Upper lobe of right lung (tissue), 1 donor: ENCODE data around the gene CYP4V2. TPM values are rescaled to one million over a fixed set of nuclear protein-coding genes. Genes with fewer than 3 reads are reported as not detected.

Experiments
- ATAC-seq: fragments of 200-7000 bp; cut with Tn5 transposase; one replicate; pipeline ENCODE4 v1.9.1; 2020; ENCODE audit warnings: mild to moderate bottlenecking, moderate library complexity
- DNase-seq: peaks from one replicate; pipeline ENCODE4 v3.0.0-alpha.2; 2020
- H3K27ac ChIP-seq: fragments of 200-600 bp; one replicate; pipeline ENCODE4 v1.8.0; 2022
- H3K27me3 ChIP-seq: fragments of 200-600 bp; one replicate; pipeline ENCODE4 v1.8.0; 2022; ENCODE audit warnings: mild to moderate bottlenecking
- H3K36me3 ChIP-seq: fragments of 200-600 bp; one replicate; pipeline ENCODE4 v1.8.0; 2022
- H3K4me1 ChIP-seq: fragments of 200-600 bp; one replicate; pipeline ENCODE4 v1.8.0; 2022
- H3K4me3 ChIP-seq: fragments of 200-600 bp; one replicate; pipeline ENCODE4 v1.8.0; 2022; ENCODE audit warnings: mild to moderate bottlenecking
- H3K9me3 ChIP-seq: fragments of 200-600 bp; one replicate; pipeline ENCODE4 v1.8.0; 2022
- intact Hi-C: fragments of 100-400 bp; cut with DNase I; formaldehyde crosslinking; loops from one replicate; pipeline ENCODE4 v1.11.0; 2022
- total RNA-seq: library from RNA; stranded (reverse); fragmentation: NEBNext Ultra II Directional; extraction: Animal tissue kit (Norgen Biotek cat#: 25700); gene quantifications from one replicate; pipeline ENCODE4 v1.2.1, GENCODE V29; 2021
- TF ChIP-seq, protein P1 (sequence below): fragments of 200-600 bp; IDR thresholded peaks from one replicate; pipeline ENCODE4 v1.8.0; 2022; ENCODE audit warnings: antibody characterized with exemption
- donor health status: DM: no; HTN: yes; CAD: no; lungs with severe emphysema.

Gene CYP4V2
- total RNA-seq, 1 donor from 2014 or later, result 35.4 TPM

GRCh38 chr4:186189656-186190055 is 1.7 kb upstream of the CYP4V2 start:
- intact Hi-C loops, result no loop called here
- no peak overlapping the region for H3K4me3 ChIP-seq

DNA sequence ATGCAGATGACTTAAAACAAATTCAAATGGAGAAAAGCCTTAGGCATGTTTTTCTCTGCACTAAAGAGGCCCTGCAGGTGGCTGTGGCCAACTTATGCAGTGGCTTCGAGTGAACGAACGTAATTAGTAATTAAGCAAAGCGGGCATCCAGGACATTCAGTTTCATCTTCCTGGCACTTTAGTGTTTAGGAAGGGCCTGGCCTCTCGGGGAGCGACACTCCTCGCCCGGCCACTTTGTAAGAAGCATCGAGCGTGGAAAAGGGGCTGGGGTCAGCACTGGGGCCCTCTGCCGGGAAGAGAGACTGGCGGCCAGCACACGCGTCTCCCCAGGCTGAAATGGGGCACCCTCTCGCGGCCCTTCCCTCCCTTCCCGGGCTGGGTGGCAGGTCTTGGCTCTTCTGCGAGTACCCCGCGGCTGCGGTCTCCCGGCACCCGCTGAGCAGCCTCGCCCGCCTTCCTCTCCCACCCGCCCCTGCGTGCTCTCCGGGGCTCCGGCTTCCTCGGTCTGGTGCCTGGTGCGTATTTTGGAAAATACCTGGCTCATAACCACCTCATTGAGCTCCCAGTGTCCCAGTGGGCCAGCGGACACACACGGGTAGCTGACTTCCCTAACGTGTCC is 677 bp upstream of the CYP4V2 start:
- Histone ChIP-seq H3K36me3 (no peaks in the 10 kb centered on the region), H3K9me3 (no peaks in the 10 kb centered on the region), H3K27ac (peak overlapping the region; percentile 98), H3K27me3 (no peaks in the 10 kb centered on the region), H3K4me3 (peak overlapping the region; percentile 88), H3K4me1 (peaks cover 17% of the 10 kb centered on the region)
- DNase-seq (peak; percentile 81), ATAC-seq (peak; percentile 61)
- TF ChIP-seq, protein P1, sequence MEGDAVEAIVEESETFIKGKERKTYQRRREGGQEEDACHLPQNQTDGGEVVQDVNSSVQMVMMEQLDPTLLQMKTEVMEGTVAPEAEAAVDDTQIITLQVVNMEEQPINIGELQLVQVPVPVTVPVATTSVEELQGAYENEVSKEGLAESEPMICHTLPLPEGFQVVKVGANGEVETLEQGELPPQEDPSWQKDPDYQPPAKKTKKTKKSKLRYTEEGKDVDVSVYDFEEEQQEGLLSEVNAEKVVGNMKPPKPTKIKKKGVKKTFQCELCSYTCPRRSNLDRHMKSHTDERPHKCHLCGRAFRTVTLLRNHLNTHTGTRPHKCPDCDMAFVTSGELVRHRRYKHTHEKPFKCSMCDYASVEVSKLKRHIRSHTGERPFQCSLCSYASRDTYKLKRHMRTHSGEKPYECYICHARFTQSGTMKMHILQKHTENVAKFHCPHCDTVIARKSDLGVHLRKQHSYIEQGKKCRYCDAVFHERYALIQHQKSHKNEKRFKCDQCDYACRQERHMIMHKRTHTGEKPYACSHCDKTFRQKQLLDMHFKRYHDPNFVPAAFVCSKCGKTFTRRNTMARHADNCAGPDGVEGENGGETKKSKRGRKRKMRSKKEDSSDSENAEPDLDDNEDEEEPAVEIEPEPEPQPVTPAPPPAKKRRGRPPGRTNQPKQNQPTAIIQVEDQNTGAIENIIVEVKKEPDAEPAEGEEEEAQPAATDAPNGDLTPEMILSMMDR, result peak; percentile 4
- intact Hi-C loops, result no loop called here

More at GRCh38 chr4:186189656-186190055, 1.7 kb upstream of the CYP4V2 start:
- Histone ChIP-seq H3K27ac (peak overlapping the region; percentile 98), H3K9me3 (no peaks in the 10 kb centered on the region), H3K4me1 (peaks cover 17% of the 10 kb centered on the region), H3K36me3 (no peaks in the 10 kb centered on the region), H3K27me3 (no peaks in the 10 kb centered on the region)
- no peak for DNase-seq
- ATAC-seq, result no peak
- TF ChIP-seq, protein P1, result no peak

GRCh38 chr4:186192066-186192612 is 772 bp downstream of the CYP4V2 start:
- ATAC-seq (peak; percentile 1), DNase-seq (no peak)
- Histone ChIP-seq H3K4me3 (peak overlapping the region; percentile 88), H3K4me1 (peaks cover 17% of the 10 kb centered on the region), H3K27ac (peak overlapping the region; percentile 98), H3K36me3 (peaks cover 11% of the 10 kb centered on the region), H3K27me3 (no peaks in the 10 kb centered on the region), H3K9me3 (no peaks in the 10 kb centered on the region)
- intact Hi-C loops, result no loop called here
- TF ChIP-seq, protein P1, result no peak

DNA sequence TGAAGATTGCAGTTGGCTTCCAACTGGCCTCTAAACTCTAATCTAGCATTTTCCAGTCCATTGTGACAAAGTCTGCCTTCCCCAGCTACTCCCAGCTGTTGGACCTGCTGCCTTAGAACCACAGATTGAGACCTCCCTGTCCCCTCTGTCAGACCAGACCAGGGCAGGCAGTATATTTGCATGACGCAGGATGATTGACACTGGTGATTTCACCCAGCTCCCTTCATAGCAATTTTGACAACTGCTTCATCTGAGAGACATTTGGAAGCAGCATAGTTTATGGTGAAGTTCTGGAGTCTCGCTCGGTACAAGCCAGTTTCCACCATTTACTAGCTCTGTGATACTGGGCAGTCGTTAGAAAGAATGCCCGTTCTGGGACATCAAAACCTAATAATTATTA is 2.5 kb downstream of the CYP4V2 start:
- H3K36me3 ChIP-seq, result peaks cover 18% of the 10 kb centered on the region
- ATAC-seq (no peak), DNase-seq (no peak)
- TF ChIP-seq, protein P1, result no peak
- no peak overlapping the region for H3K4me3 ChIP-seq
- intact Hi-C loops, result no loop called here
- H3K9me3 ChIP-seq, result no peaks in the 10 kb centered on the region
- H3K4me1 ChIP-seq, result peaks cover 17% of the 10 kb centered on the region
- H3K27me3 ChIP-seq, result no peaks in the 10 kb centered on the region
- H3K27ac ChIP-seq, result no peak overlapping the region

DNA sequence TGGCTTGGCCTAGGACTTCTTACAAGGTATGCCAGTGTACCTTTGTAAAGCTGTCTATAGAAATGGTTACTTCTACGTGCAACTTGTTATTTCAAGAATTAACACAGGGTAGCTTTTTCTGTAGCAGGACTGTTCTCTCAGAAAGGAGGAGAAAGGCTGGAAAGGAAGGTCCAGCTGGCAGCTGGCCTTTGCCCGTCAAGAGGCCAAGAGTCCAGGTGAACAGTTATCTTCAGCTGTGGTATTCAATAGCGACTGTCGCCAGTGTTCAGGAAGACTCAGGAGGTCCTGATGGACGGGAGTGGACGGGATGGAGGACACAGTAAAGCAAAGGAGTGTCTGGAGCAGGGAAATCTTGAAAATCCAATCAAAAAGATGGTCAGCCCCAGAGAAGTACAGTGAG is 4.7 kb downstream of the CYP4V2 start:
- DNase-seq (no peak), ATAC-seq (no peak)
- H3K4me1 ChIP-seq, result peaks cover 7% of the 10 kb centered on the region
- H3K36me3 ChIP-seq, result peaks cover 24% of the 10 kb centered on the region
- H3K4me3 ChIP-seq, result no peak overlapping the region
- intact Hi-C loops, result no loop called here
- TF ChIP-seq, protein P1, result no peak
- H3K27ac ChIP-seq, result no peak overlapping the region
- no peaks in the 10 kb centered on the region for H3K9me3 ChIP-seq
- no peaks in the 10 kb centered on the region for H3K27me3 ChIP-seq
